ENCODE measurements around the gene MYRFL.

MYRFL gene

GRCh38 chr12:69828897-69829296 is 3.9 kb downstream of the MYRFL start:
- no peak overlapping the region for H3K4me3 ChIP-seq (ENCODE audit: low read length)
- H3K4me1 ChIP-seq (ENCODE audit: control insufficient read depth, insufficient read depth, low read length) = no peaks in the 10 kb centered on the region

GRCh38 chr12:69833696-69834095 is 8.7 kb downstream of the MYRFL start:
- H3K27ac ChIP-seq (ENCODE audit: low read depth, low read length) = no peak overlapping the region
- no peak overlapping the region for H3K4me3 ChIP-seq (ENCODE audit: low read length)

More at GRCh38 chr12:69828897-69829296, 3.9 kb downstream of the MYRFL start:
- H3K9ac ChIP-seq (ENCODE audit: low read length) = no peak overlapping the region
- no peaks in the 10 kb centered on the region for H3K36me3 ChIP-seq (ENCODE audit: control insufficient read depth, insufficient read depth, low read length)
- no peak overlapping the region for H3K27ac ChIP-seq (ENCODE audit: low read depth, low read length)
- no peaks in the 10 kb centered on the region for H3K27me3 ChIP-seq (ENCODE audit: control insufficient read depth, insufficient read depth, low read length)

GRCh38 chr12:69834147-69834546 is 9.1 kb downstream of the MYRFL start:
- Histone ChIP-seq H3K36me3 (ENCODE audit: control insufficient read depth, insufficient read depth, low read length) (no peaks in the 10 kb centered on the region), H3K9ac (ENCODE audit: low read length) (no peak overlapping the region), H3K4me1 (ENCODE audit: control insufficient read depth, insufficient read depth, low read length) (no peaks in the 10 kb centered on the region), H3K4me3 (ENCODE audit: low read length) (no peak overlapping the region), H3K27me3 (ENCODE audit: control insufficient read depth, insufficient read depth, low read length) (no peaks in the 10 kb centered on the region), H3K27ac (ENCODE audit: low read depth, low read length) (no peak overlapping the region)

More at GRCh38 chr12:69833696-69834095, 8.7 kb downstream of the MYRFL start:
- Histone ChIP-seq H3K27me3 (ENCODE audit: control insufficient read depth, insufficient read depth, low read length) (no peaks in the 10 kb centered on the region), H3K4me1 (ENCODE audit: control insufficient read depth, insufficient read depth, low read length) (no peaks in the 10 kb centered on the region), H3K9ac (ENCODE audit: low read length) (no peak overlapping the region), H3K36me3 (ENCODE audit: control insufficient read depth, insufficient read depth, low read length) (no peaks in the 10 kb centered on the region)

- H3K27ac ChIP-seq (ENCODE audit: low read depth, low read length) = no peak overlapping the region
- H3K4me1 ChIP-seq (ENCODE audit: control insufficient read depth, insufficient read depth, low read length) = no peaks in the 10 kb centered on the region
- H3K9ac ChIP-seq (ENCODE audit: low read length) = no peak overlapping the region
- no peaks in the 10 kb centered on the region for H3K36me3 ChIP-seq (ENCODE audit: control insufficient read depth, insufficient read depth, low read length)
- no peaks in the 10 kb centered on the region for H3K27me3 ChIP-seq (ENCODE audit: control insufficient read depth, insufficient read depth, low read length)
- no peak overlapping the region for H3K4me3 ChIP-seq (ENCODE audit: low read length)
Measured at GRCh38 chr12:69834576-69834975, 9.5 kb downstream of the MYRFL start.

- H3K27ac ChIP-seq (ENCODE audit: low read depth, low read length) = no peak overlapping the region
- H3K4me1 ChIP-seq (ENCODE audit: control insufficient read depth, insufficient read depth, low read length) = no peaks in the 10 kb centered on the region
Measured at GRCh38 chr12:69835081-69835480, 10.1 kb downstream of the MYRFL start.

GRCh38 chr12:69836015-69836414 is 11.0 kb downstream of the MYRFL start:
- Histone ChIP-seq H3K36me3 (ENCODE audit: control insufficient read depth, insufficient read depth, low read length) (no peaks in the 10 kb centered on the region), H3K27ac (ENCODE audit: low read depth, low read length) (no peak overlapping the region), H3K9ac (ENCODE audit: low read length) (no peak overlapping the region), H3K4me1 (ENCODE audit: control insufficient read depth, insufficient read depth, low read length) (no peaks in the 10 kb centered on the region), H3K27me3 (ENCODE audit: control insufficient read depth, insufficient read depth, low read length) (no peaks in the 10 kb centered on the region), H3K4me3 (ENCODE audit: low read length) (no peak overlapping the region)

More at GRCh38 chr12:69835081-69835480, 10.1 kb downstream of the MYRFL start:
- Histone ChIP-seq H3K4me3 (ENCODE audit: low read length) (no peak overlapping the region), H3K36me3 (ENCODE audit: control insufficient read depth, insufficient read depth, low read length) (no peaks in the 10 kb centered on the region), H3K27me3 (ENCODE audit: control insufficient read depth, insufficient read depth, low read length) (no peaks in the 10 kb centered on the region), H3K9ac (ENCODE audit: low read length) (no peak overlapping the region)

GRCh38 chr12:69837191-69837590 is 12.2 kb downstream of the MYRFL start:
- Histone ChIP-seq H3K36me3 (ENCODE audit: control insufficient read depth, insufficient read depth, low read length) (no peaks in the 10 kb centered on the region), H3K4me3 (ENCODE audit: low read length) (no peak overlapping the region), H3K27ac (ENCODE audit: low read depth, low read length) (no peak overlapping the region), H3K9ac (ENCODE audit: low read length) (no peak overlapping the region), H3K4me1 (ENCODE audit: control insufficient read depth, insufficient read depth, low read length) (no peaks in the 10 kb centered on the region), H3K27me3 (ENCODE audit: control insufficient read depth, insufficient read depth, low read length) (no peaks in the 10 kb centered on the region)

- Histone ChIP-seq H3K27ac (ENCODE audit: low read depth, low read length) (no peak overlapping the region), H3K27me3 (ENCODE audit: control insufficient read depth, insufficient read depth, low read length) (no peaks in the 10 kb centered on the region)
Measured at GRCh38 chr12:69837657-69838415, 12.8 kb downstream of the MYRFL start.

GRCh38 chr12:69840727-69841126 is 15.7 kb downstream of the MYRFL start:
- Histone ChIP-seq H3K4me1 (ENCODE audit: control insufficient read depth, insufficient read depth, low read length) (no peaks in the 10 kb centered on the region), H3K9ac (ENCODE audit: low read length) (no peak overlapping the region), H3K4me3 (ENCODE audit: low read length) (no peak overlapping the region), H3K27ac (ENCODE audit: low read depth, low read length) (no peak overlapping the region), H3K36me3 (ENCODE audit: control insufficient read depth, insufficient read depth, low read length) (no peaks in the 10 kb centered on the region), H3K27me3 (ENCODE audit: control insufficient read depth, insufficient read depth, low read length) (no peaks in the 10 kb centered on the region)

More at GRCh38 chr12:69837657-69838415, 12.8 kb downstream of the MYRFL start:
- no peak overlapping the region for H3K4me3 ChIP-seq (ENCODE audit: low read length)
- no peaks in the 10 kb centered on the region for H3K4me1 ChIP-seq (ENCODE audit: control insufficient read depth, insufficient read depth, low read length)
- H3K36me3 ChIP-seq (ENCODE audit: control insufficient read depth, insufficient read depth, low read length) = no peaks in the 10 kb centered on the region
- H3K9ac ChIP-seq (ENCODE audit: low read length) = no peak overlapping the region

GRCh38 chr12:69843608-69844007 is 18.6 kb downstream of the MYRFL start:
- H3K4me3 ChIP-seq (ENCODE audit: low read length) = no peak overlapping the region
- H3K27ac ChIP-seq (ENCODE audit: low read depth, low read length) = no peak overlapping the region
- no peak overlapping the region for H3K9ac ChIP-seq (ENCODE audit: low read length)

GRCh38 chr12:69844416-69844815 is 19.4 kb downstream of the MYRFL start:
- Histone ChIP-seq H3K4me1 (ENCODE audit: control insufficient read depth, insufficient read depth, low read length) (no peaks in the 10 kb centered on the region), H3K27me3 (ENCODE audit: control insufficient read depth, insufficient read depth, low read length) (no peaks in the 10 kb centered on the region), H3K9ac (ENCODE audit: low read length) (no peak overlapping the region), H3K4me3 (ENCODE audit: low read length) (no peak overlapping the region), H3K36me3 (ENCODE audit: control insufficient read depth, insufficient read depth, low read length) (no peaks in the 10 kb centered on the region), H3K27ac (ENCODE audit: low read depth, low read length) (no peak overlapping the region)

More at GRCh38 chr12:69843608-69844007, 18.6 kb downstream of the MYRFL start:
- Histone ChIP-seq H3K4me1 (ENCODE audit: control insufficient read depth, insufficient read depth, low read length) (no peaks in the 10 kb centered on the region), H3K36me3 (ENCODE audit: control insufficient read depth, insufficient read depth, low read length) (no peaks in the 10 kb centered on the region), H3K27me3 (ENCODE audit: control insufficient read depth, insufficient read depth, low read length) (no peaks in the 10 kb centered on the region)

- Histone ChIP-seq H3K4me1 (ENCODE audit: control insufficient read depth, insufficient read depth, low read length) (no peaks in the 10 kb centered on the region), H3K27me3 (ENCODE audit: control insufficient read depth, insufficient read depth, low read length) (no peaks in the 10 kb centered on the region), H3K36me3 (ENCODE audit: control insufficient read depth, insufficient read depth, low read length) (no peaks in the 10 kb centered on the region), H3K4me3 (ENCODE audit: low read length) (no peak overlapping the region), H3K27ac (ENCODE audit: low read depth, low read length) (no peak overlapping the region), H3K9ac (ENCODE audit: low read length) (no peak overlapping the region)
Measured at GRCh38 chr12:69844836-69845235, 19.8 kb downstream of the MYRFL start.

GRCh38 chr12:69846976-69847375 is 21.9 kb downstream of the MYRFL start:
- no peaks in the 10 kb centered on the region for H3K4me1 ChIP-seq (ENCODE audit: control insufficient read depth, insufficient read depth, low read length)
- no peak overlapping the region for H3K4me3 ChIP-seq (ENCODE audit: low read length)
- no peaks in the 10 kb centered on the region for H3K36me3 ChIP-seq (ENCODE audit: control insufficient read depth, insufficient read depth, low read length)
- H3K27me3 ChIP-seq (ENCODE audit: control insufficient read depth, insufficient read depth, low read length) = no peaks in the 10 kb centered on the region
- no peak overlapping the region for H3K9ac ChIP-seq (ENCODE audit: low read length)
- H3K27ac ChIP-seq (ENCODE audit: low read depth, low read length) = no peak overlapping the region
